BLaER1 (cell line): ENCODE results near the gene FHAD1.

ENCODE experiments used
- H3K27ac ChIP-seq: shearing (Covaris generic); formaldehyde crosslinking; 2 replicates; pipeline ENCODE4 v1.8.1; 2022
- H3K27me3 ChIP-seq: shearing (Covaris generic); formaldehyde crosslinking; 2 replicates; pipeline ENCODE4 v1.8.1; 2022
- H3K36me3 ChIP-seq: shearing (Covaris generic); formaldehyde crosslinking; 2 replicates; pipeline ENCODE4 v1.8.1; 2022
- H3K4me1 ChIP-seq: shearing (Covaris generic); formaldehyde crosslinking; 2 replicates; pipeline ENCODE4 v1.8.1; 2022
- H3K4me2 ChIP-seq: shearing (Covaris generic); formaldehyde crosslinking; 2 replicates; pipeline ENCODE4 v1.8.1; 2022
- H3K4me3 ChIP-seq: shearing (Covaris generic); formaldehyde crosslinking; 2 replicates; pipeline ENCODE4 v1.8.1; 2022
- H3K9ac ChIP-seq: shearing (Covaris generic); formaldehyde crosslinking; 2 replicates; pipeline ENCODE4 v1.8.1; 2022
- H3K9me3 ChIP-seq: shearing (Covaris generic); formaldehyde crosslinking; 2 replicates; pipeline ENCODE4 v1.8.1; 2022
- H4K20me1 ChIP-seq: shearing (Covaris generic); formaldehyde crosslinking; 2 replicates; pipeline ENCODE4 v1.8.1; 2022
- Cebpa-rat ChIP-seq: shearing (Covaris generic); IDR thresholded peaks from 2 replicates; pipeline ENCODE4 v1.8.1; 2022

FHAD1 gene

GRCh38 chr1:15410223-15410883 lies 163.3 kb downstream of the FHAD1 start:
- H4K20me1 ChIP-seq: peaks cover 46% of the 10 kb centered on the region
- no peaks in the 10 kb centered on the region for H3K9me3 ChIP-seq
- peak overlapping the region; percentile 93 for H3K9ac ChIP-seq
- peaks cover 53% of the 10 kb centered on the region for H3K4me1 ChIP-seq
- H3K27ac ChIP-seq: peak overlapping the region; percentile 92
- no peaks in the 10 kb centered on the region for H3K27me3 ChIP-seq
- H3K36me3 ChIP-seq: peaks cover 23% of the 10 kb centered on the region
- peak overlapping the region; percentile 99 for H3K4me2 ChIP-seq
- H3K4me3 ChIP-seq: peak overlapping the region; percentile 93
- TF ChIP-seq Cebpa-rat: no peak

- Histone ChIP-seq H4K20me1 (peaks cover 51% of the 10 kb centered on the region), H3K4me3 (peak overlapping the region; percentile 93), H3K36me3 (peaks cover 28% of the 10 kb centered on the region), H3K9ac (peak overlapping the region; percentile 93), H3K27me3 (no peaks in the 10 kb centered on the region), H3K4me2 (peak overlapping the region; percentile 99), H3K4me1 (peaks cover 58% of the 10 kb centered on the region), H3K9me3 (no peaks in the 10 kb centered on the region), H3K27ac (peak overlapping the region; percentile 92)
- no peak for TF ChIP-seq Cebpa-rat
These were observed 163.8 kb downstream of the FHAD1 start for GRCh38 chr1:15410884-15411245.

GRCh38 chr1:15411593-15412137 lies 164.6 kb downstream of the FHAD1 start:
- Histone ChIP-seq H3K4me3 (peak overlapping the region; percentile 93), H3K27me3 (no peaks in the 10 kb centered on the region), H3K4me2 (peak overlapping the region; percentile 99), H3K27ac (peak overlapping the region; percentile 92), H3K9me3 (no peaks in the 10 kb centered on the region), H3K36me3 (peaks cover 33% of the 10 kb centered on the region), H3K4me1 (peaks cover 66% of the 10 kb centered on the region), H4K20me1 (peaks cover 59% of the 10 kb centered on the region), H3K9ac (peak overlapping the region; percentile 93)
- peak; percentile 85 for TF ChIP-seq Cebpa-rat

- Histone ChIP-seq H3K4me1 (peaks cover 72% of the 10 kb centered on the region), H3K36me3 (peaks cover 33% of the 10 kb centered on the region), H3K4me2 (peak overlapping the region; percentile 99), H3K4me3 (peak overlapping the region; percentile 93), H3K9me3 (no peaks in the 10 kb centered on the region), H4K20me1 (peaks cover 66% of the 10 kb centered on the region), H3K27me3 (no peaks in the 10 kb centered on the region), H3K27ac (peak overlapping the region; percentile 92), H3K9ac (peak overlapping the region; percentile 93)
- no peak for TF ChIP-seq Cebpa-rat
These were observed 165.3 kb downstream of the FHAD1 start for GRCh38 chr1:15412175-15412800.

- H3K27me3 ChIP-seq: no peaks in the 10 kb centered on the region
- H3K4me2 ChIP-seq: peak overlapping the region; percentile 99
- peak overlapping the region; percentile 93 for H3K9ac ChIP-seq
- H3K36me3 ChIP-seq: peaks cover 33% of the 10 kb centered on the region
- no peaks in the 10 kb centered on the region for H3K9me3 ChIP-seq
- peaks cover 77% of the 10 kb centered on the region for H3K4me1 ChIP-seq
- H3K27ac ChIP-seq: peak overlapping the region; percentile 92
- H3K4me3 ChIP-seq: peak overlapping the region; percentile 93
- TF ChIP-seq Cebpa-rat: no peak
- H4K20me1 ChIP-seq: peaks cover 71% of the 10 kb centered on the region
These were observed 165.8 kb downstream of the FHAD1 start for GRCh38 chr1:15412843-15413242.

GRCh38 chr1:15413563-15414444 lies 166.8 kb downstream of the FHAD1 start:
- Histone ChIP-seq H3K9ac (peak overlapping the region; percentile 93), H3K4me3 (no peak overlapping the region), H3K36me3 (peaks cover 37% of the 10 kb centered on the region), H3K27me3 (no peaks in the 10 kb centered on the region), H3K4me2 (peak overlapping the region; percentile 99), H3K4me1 (peaks cover 76% of the 10 kb centered on the region), H3K9me3 (no peaks in the 10 kb centered on the region), H4K20me1 (peaks cover 80% of the 10 kb centered on the region), H3K27ac (peak overlapping the region; percentile 92)
- no peak for TF ChIP-seq Cebpa-rat

GRCh38 chr1:15414445-15414983 lies 167.5 kb downstream of the FHAD1 start:
- H3K27ac ChIP-seq: peak overlapping the region; percentile 92; the same call in 1 of the 2 replicates
- H4K20me1 ChIP-seq: peaks cover 87% of the 10 kb centered on the region
- H3K27me3 ChIP-seq: no peaks in the 10 kb centered on the region
- no peak for TF ChIP-seq Cebpa-rat
- no peak overlapping the region for H3K4me2 ChIP-seq
- no peak overlapping the region for H3K9ac ChIP-seq
- H3K36me3 ChIP-seq: peaks cover 44% of the 10 kb centered on the region
- H3K4me3 ChIP-seq: no peak overlapping the region
- peaks cover 71% of the 10 kb centered on the region for H3K4me1 ChIP-seq
- H3K9me3 ChIP-seq: no peaks in the 10 kb centered on the region

- peak overlapping the region; percentile 72 for H3K4me2 ChIP-seq
- H3K27me3 ChIP-seq: no peaks in the 10 kb centered on the region
- peaks cover 72% of the 10 kb centered on the region for H3K36me3 ChIP-seq
- peaks cover 99% of the 10 kb centered on the region for H4K20me1 ChIP-seq
- peak overlapping the region; percentile 29; the same call in 1 of the 2 replicates for H3K9ac ChIP-seq
- no peak overlapping the region for H3K4me3 ChIP-seq
- peak overlapping the region; percentile 53 for H3K27ac ChIP-seq
- H3K4me1 ChIP-seq: peaks cover 57% of the 10 kb centered on the region
- H3K9me3 ChIP-seq: no peaks in the 10 kb centered on the region
- TF ChIP-seq Cebpa-rat: no peak
These were observed 170.3 kb downstream of the FHAD1 start for GRCh38 chr1:15417059-15417934.
